H1 (cell line): ENCODE results near the gene TIMELESS. TPM values are rescaled to one million over a fixed set of nuclear protein-coding genes. Genes with fewer than 3 reads are reported as not detected.

ENCODE experiments used
- ATF2 ChIP-seq: IDR thresholded peaks from 2 replicates; pipeline ENCODE4 v1.6.1; 2012; ENCODE audit warnings: low read length, inconsistent platforms
- CHD2 ChIP-seq: IDR thresholded peaks from 2 replicates; pipeline ENCODE4 v1.6.1; 2012; ENCODE audit warnings: low read length, improper control_type of control experiment
- MAFK ChIP-seq: IDR thresholded peaks from 2 replicates; pipeline ENCODE4 v1.6.1; 2012; ENCODE audit warnings: low read depth, mild to moderate bottlenecking, improper control_type of control experiment, low read length
- polyA plus RNA-seq, 7 experiments: library from polyadenylated mRNA; depleted of rRNA in 3 of 7; stranded (reverse) in 5 of 7; unstranded in 2 of 7; fragments of >200 nt in 5 of 7; fragments of 200-250 nt in 2 of 7; gene quantifications; 1 replicate in 5 of 7; 2 replicates in 1 of 7; 4 replicates in 1 of 7; pipeline versions ENCODE4 v1.2.1 to v1.2.3, GENCODE V29; 2011 to 2013; ENCODE audit warnings: missing spikeins in 2 of 7, mixed read lengths in 2 of 7
- total RNA-seq: library from RNA; stranded (reverse); fragmentation: NEBNext Ultra II Directional; extraction: Animal tissue kit (Norgen Biotek cat#: 25700); gene quantifications from 2 replicates; pipeline ENCODE4 v1.2.1, GENCODE V29; 2021

Gene TIMELESS
- total and polyA plus RNA-seq, 2 of the 8 experiments (the other 6 are each of a cell fraction or from before 2014, with no cell fraction given), result 17.1 to 86.7 TPM

- TF ChIP-seq ATF2, result no peak
- no peak for TF ChIP-seq MAFK
- no peak for TF ChIP-seq CHD2
- TF ChIP-seq, all 59 proteins: peak for 0
Measured at GRCh38 chr12:56449622-56449984, 377 bp upstream of the TIMELESS start (continued).
